ENCODE results near the gene DNAJB5.

The DNAJB5 gene

GRCh38 chr9:34989946-34990635 lies 546 bp downstream of the DNAJB5 start:
- peak; percentile 60 for DNase-seq (ENCODE audit: low spot score)
- TF ChIP-seq, protein P1, sequence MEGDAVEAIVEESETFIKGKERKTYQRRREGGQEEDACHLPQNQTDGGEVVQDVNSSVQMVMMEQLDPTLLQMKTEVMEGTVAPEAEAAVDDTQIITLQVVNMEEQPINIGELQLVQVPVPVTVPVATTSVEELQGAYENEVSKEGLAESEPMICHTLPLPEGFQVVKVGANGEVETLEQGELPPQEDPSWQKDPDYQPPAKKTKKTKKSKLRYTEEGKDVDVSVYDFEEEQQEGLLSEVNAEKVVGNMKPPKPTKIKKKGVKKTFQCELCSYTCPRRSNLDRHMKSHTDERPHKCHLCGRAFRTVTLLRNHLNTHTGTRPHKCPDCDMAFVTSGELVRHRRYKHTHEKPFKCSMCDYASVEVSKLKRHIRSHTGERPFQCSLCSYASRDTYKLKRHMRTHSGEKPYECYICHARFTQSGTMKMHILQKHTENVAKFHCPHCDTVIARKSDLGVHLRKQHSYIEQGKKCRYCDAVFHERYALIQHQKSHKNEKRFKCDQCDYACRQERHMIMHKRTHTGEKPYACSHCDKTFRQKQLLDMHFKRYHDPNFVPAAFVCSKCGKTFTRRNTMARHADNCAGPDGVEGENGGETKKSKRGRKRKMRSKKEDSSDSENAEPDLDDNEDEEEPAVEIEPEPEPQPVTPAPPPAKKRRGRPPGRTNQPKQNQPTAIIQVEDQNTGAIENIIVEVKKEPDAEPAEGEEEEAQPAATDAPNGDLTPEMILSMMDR (IDR thresholded peaks at IDR 0.05; ENCODE audit: extremely low read depth, insufficient read depth, missing control alignments): no peak
- in situ Hi-C loops (cut with MboI; ENCODE audit: low pct_unique_long_range_greater_than_20kb, low sequenced_read_pairs, unreplicated experiment): loop anchor here (10.0 kb wide), 1 partner anchor 85 kb away; no protein-coding TSS in a partner anchor

DNA sequence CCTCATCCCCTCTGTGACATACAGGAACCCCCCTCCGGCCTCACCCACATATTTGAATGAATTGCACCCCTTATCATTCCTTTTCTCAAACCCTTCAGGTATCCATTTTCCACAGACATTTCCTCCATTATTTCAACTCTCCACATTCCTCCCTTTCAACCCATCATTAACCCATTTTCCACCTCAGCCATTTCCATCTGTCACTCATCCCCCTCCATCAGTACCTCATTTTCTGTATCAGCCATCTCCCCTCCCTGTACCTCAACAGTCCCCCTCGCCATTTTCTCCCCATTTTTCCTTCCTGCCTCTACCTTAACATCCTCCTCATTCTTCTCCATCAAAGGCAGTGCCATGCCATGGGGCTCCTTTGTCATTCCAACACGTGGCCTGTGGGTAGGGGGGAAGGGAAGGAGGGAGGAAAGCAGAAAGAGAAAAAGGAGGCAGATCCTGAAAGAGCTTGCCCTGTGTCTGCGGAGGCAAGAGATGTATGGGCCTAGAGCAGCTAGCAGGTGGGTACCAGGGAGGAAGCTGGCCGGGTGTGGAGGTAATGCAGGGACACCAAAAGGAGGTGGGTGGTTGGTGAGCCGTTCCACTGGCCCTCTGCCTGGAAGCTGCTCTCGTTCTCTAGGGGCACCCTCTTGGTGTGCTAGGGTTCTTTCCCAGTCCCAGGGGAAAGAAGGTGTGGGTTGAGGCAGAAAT lies 1.5 kb downstream of the DNAJB5 start:
- DNase-seq (ENCODE audit: low spot score): no peak
- TF ChIP-seq, protein P1 (IDR thresholded peaks at IDR 0.05; ENCODE audit: extremely low read depth, insufficient read depth, missing control alignments): no peak

GRCh38 chr9:34991607-34992375 lies 2.2 kb downstream of the DNAJB5 start:
- DNase-seq (ENCODE audit: low spot score): peak; percentile 66
- TF ChIP-seq, protein P1 (IDR thresholded peaks at IDR 0.05; ENCODE audit: extremely low read depth, insufficient read depth, missing control alignments): peak; percentile 44
- in situ Hi-C loops (cut with MboI; ENCODE audit: low pct_unique_long_range_greater_than_20kb, low sequenced_read_pairs, unreplicated experiment): no loop called here

More for the DNA sequence above, 1.5 kb downstream of the DNAJB5 start:
- in situ Hi-C loops (cut with MboI; ENCODE audit: low pct_unique_long_range_greater_than_20kb, low sequenced_read_pairs, unreplicated experiment): no loop called here

DNA sequence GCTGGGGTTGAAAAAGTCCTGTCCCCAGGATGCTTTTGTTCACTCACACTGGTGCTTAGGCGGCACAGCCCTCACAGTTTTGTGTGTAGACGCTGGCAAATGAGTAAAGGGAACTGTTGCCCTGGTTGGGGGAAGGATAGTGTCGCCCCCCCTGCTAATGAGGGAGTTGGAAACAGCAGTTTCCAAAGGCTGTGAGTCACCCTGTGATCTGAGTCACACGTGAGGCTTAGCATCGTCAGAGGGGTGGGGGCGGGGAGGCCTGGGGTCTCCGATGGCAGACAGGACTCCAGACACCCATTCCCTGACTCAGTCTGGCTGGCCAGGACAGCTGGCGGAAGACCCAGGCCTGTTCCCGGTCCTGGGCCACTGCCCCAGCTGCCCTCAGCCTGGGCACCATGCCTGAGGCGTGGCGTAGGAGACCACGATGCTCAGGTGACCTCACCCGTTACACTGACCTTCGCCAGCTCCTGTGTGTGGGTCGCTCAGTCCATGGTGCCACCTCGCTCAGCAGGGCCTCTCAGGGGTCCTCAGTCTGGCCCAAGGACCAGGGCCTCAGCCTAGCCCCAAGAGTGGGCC lies 2.9 kb downstream of the DNAJB5 start:
- DNase-seq (ENCODE audit: low spot score): no peak
- TF ChIP-seq, protein P1 (IDR thresholded peaks at IDR 0.05; ENCODE audit: extremely low read depth, insufficient read depth, missing control alignments): no peak
- in situ Hi-C loops (cut with MboI; ENCODE audit: low pct_unique_long_range_greater_than_20kb, low sequenced_read_pairs, unreplicated experiment): no loop called here

GRCh38 chr9:34993502-34994259 lies 4.1 kb downstream of the DNAJB5 start:
- in situ Hi-C loops (cut with MboI; ENCODE audit: low pct_unique_long_range_greater_than_20kb, low sequenced_read_pairs, unreplicated experiment): no loop called here
- DNase-seq (ENCODE audit: low spot score): peak; percentile 53
- TF ChIP-seq, protein P1 (IDR thresholded peaks at IDR 0.05; ENCODE audit: extremely low read depth, insufficient read depth, missing control alignments): no peak

Measured in GM13977 (cell line).